Epithelial cell of esophagus (primary cell): ENCODE results near the gene CDK14.

ENCODE experiments used
- DNase-seq: peaks from one replicate; pipeline ENCODE4 v3.0.0; 2010; ENCODE audit warnings: low read depth
- H3K4me3 ChIP-seq: 2 replicates; pipeline ENCODE4 v1.5.1; 2011; ENCODE audit warnings: mild to moderate bottlenecking, low read length, control low read depth
- CTCF ChIP-seq: IDR thresholded peaks from 2 replicates; pipeline ENCODE4 v1.5.1; 2011; ENCODE audit warnings: low read depth, mild to moderate bottlenecking, low read length, control low read depth, inconsistent platforms; ENCODE audit not compliant: insufficient read depth; ENCODE audit errors: missing control alignments

Gene CDK14

GRCh38 chr7:90648107-90648506, 52.0 kb downstream of the CDK14 start:
- no peak overlapping the region for H3K4me3 ChIP-seq
- no peak for TF ChIP-seq CTCF
- no peak for DNase-seq

- TF ChIP-seq CTCF, result no peak
- no peak for DNase-seq
- H3K4me3 ChIP-seq, result no peak overlapping the region
Observed at GRCh38 chr7:90648834-90649233, 52.7 kb downstream of the CDK14 start.

GRCh38 chr7:90654718-90655427, 58.8 kb downstream of the CDK14 start:
- TF ChIP-seq CTCF, result no peak
- DNase-seq, result no peak
- H3K4me3 ChIP-seq, result no peak overlapping the region

- DNase-seq, result peak; percentile 72
- no peak for TF ChIP-seq CTCF
Observed at GRCh38 chr7:90655566-90655965, 59.4 kb downstream of the CDK14 start.

GRCh38 chr7:90657481-90657880, 61.4 kb downstream of the CDK14 start:
- no peak for TF ChIP-seq CTCF
- no peak for DNase-seq
- H3K4me3 ChIP-seq, result no peak overlapping the region

More at GRCh38 chr7:90655566-90655965, 59.4 kb downstream of the CDK14 start:
- H3K4me3 ChIP-seq, result no peak overlapping the region

- TF ChIP-seq CTCF, result no peak
- H3K4me3 ChIP-seq, result no peak overlapping the region
- DNase-seq, result no peak
Observed at GRCh38 chr7:90660100-90660499, 64.0 kb downstream of the CDK14 start.

GRCh38 chr7:90660819-90661218, 64.7 kb downstream of the CDK14 start:
- H3K4me3 ChIP-seq, result no peak overlapping the region
- TF ChIP-seq CTCF, result no peak
- peak; percentile 55 for DNase-seq
